ENCODE results near the gene TMBIM1. TPM values are rescaled to one million over a fixed set of nuclear protein-coding genes. Genes with fewer than 3 reads are reported as not detected.

The TMBIM1 gene
- total RNA-seq, 4 donors from 2014 or later = 183 to 282 (median 202) TPM

DNA sequence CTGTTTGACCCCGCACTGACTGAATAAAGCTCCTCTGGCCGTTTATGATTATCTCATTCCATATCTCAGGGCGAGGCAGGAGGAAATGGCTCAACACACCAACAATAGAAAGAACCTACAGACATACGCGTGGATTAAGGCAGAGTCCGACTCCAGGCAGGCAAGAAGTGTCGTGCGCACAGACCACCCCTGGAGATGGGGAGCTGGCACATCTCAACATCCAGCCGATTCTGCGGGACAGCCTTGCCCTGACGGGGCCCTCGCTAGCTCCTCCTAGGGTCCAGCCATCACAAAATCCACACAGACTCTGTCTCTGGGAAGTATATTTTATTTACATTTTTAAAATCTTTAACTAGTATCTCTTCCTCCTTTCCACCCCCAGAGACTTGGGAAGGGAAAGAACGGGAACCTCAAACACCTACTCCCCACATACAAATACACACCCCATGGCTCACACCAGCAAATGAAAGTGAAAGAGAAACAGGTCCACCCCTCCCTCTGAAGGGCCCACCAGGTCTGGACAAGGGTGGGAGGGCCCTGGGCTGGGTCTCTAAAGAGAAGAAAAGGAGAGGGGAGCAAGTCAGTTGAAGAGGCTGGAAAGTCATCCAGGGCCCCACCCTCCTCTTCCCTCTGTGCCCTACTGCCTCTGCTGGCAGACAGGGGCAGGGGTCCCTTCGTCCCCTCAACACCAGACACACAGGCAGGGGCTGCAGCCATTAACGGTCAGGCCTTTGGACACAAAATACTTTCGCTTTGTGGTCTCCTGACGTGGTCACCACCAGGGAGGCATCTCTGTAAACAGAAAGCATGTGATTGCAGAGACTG, 28.3 kb downstream of the TMBIM1 start:
- H3K27ac ChIP-seq = peak overlapping the region in 1 of 4 donors; percentile 31
- WGBS, 2 donors = 70 to 76% methylated on average over 17 of the region's 17 CpGs
- TF ChIP-seq, protein P1, sequence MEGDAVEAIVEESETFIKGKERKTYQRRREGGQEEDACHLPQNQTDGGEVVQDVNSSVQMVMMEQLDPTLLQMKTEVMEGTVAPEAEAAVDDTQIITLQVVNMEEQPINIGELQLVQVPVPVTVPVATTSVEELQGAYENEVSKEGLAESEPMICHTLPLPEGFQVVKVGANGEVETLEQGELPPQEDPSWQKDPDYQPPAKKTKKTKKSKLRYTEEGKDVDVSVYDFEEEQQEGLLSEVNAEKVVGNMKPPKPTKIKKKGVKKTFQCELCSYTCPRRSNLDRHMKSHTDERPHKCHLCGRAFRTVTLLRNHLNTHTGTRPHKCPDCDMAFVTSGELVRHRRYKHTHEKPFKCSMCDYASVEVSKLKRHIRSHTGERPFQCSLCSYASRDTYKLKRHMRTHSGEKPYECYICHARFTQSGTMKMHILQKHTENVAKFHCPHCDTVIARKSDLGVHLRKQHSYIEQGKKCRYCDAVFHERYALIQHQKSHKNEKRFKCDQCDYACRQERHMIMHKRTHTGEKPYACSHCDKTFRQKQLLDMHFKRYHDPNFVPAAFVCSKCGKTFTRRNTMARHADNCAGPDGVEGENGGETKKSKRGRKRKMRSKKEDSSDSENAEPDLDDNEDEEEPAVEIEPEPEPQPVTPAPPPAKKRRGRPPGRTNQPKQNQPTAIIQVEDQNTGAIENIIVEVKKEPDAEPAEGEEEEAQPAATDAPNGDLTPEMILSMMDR (IDR thresholded peaks at IDR 0.05) = no peak
- no peak for TF ChIP-seq EP300 (IDR thresholded peaks at IDR 0.05)
- no peak for TF ChIP-seq POLR2A (IDR thresholded peaks at IDR 0.05)
- H3K36me3 ChIP-seq = peaks cover 0 to 57% (median 5%) of the 10 kb centered on the region in 3 donors
- DNase-seq (ENCODE audit: low spot score in 2 of 2) = peak in 1 of 2 donors; percentile 9
- no peaks in the 10 kb centered on the region for H3K9me3 ChIP-seq
- peaks cover 3 to 71% (median 44%) of the 10 kb centered on the region in 4 donors for H3K4me1 ChIP-seq
- no peak overlapping the region for H3K4me3 ChIP-seq
- no peaks in the 10 kb centered on the region for H3K27me3 ChIP-seq

GRCh38 chr2:218262631-218263586, 29.4 kb downstream of the TMBIM1 start:
- Histone ChIP-seq H3K27me3 (no peaks in the 10 kb centered on the region), H3K4me3 (no peak overlapping the region), H3K36me3 (peaks cover 0 to 54% (median 5%) of the 10 kb centered on the region in 3 donors), H3K9me3 (no peaks in the 10 kb centered on the region), H3K4me1 (peaks cover 0 to 68% (median 48%) of the 10 kb centered on the region in 4 donors), H3K27ac (peak overlapping the region in 2 of 4 donors; percentile 81)
- no peak for TF ChIP-seq EP300 (IDR thresholded peaks at IDR 0.05)
- TF ChIP-seq, protein P1 (IDR thresholded peaks at IDR 0.05) = no peak
- no peak for TF ChIP-seq POLR2A (IDR thresholded peaks at IDR 0.05)
- 82 to 87% methylated on average over 28 to 35 of the region's 39 CpGs for WGBS, 2 donors
- DNase-seq (ENCODE audit: low spot score in 2 of 2) = peak in 1 of 2 donors; percentile 20

DNA sequence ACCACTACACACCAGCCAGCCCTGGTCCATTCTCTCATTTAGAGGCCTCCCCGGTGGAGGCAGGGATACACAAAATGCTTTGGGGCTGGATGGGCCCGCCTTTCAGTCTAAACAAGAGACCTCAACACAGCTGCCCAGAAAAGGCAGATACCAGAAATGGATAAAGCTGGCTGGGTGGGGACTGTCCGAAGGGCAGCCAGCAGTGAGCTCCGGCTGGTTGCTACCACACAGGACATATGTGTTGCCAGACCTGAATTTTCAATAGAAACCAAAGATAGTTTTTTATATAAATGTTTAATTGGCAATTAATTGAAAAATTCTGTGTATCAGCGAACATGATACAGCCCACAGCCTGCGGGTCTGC, 30.1 kb downstream of the TMBIM1 start:
- peak in 1 of 2 donors; percentile 11 for DNase-seq (ENCODE audit: low spot score in 2 of 2)
- Histone ChIP-seq H3K27me3 (no peaks in the 10 kb centered on the region), H3K27ac (peak overlapping the region in 3 of 4 donors; percentile 45 to 81 (median 81)), H3K9me3 (no peaks in the 10 kb centered on the region), H3K4me1 (peaks cover 0 to 66% (median 48%) of the 10 kb centered on the region in 4 donors), H3K36me3 (peaks cover 0 to 50% (median 5%) of the 10 kb centered on the region in 3 donors), H3K4me3 (no peak overlapping the region)
- TF ChIP-seq POLR2A (IDR thresholded peaks at IDR 0.05) (no peak), EP300 (IDR thresholded peaks at IDR 0.05) (no peak)
- TF ChIP-seq, protein P1 (IDR thresholded peaks at IDR 0.05) = no peak
- 68 to 74% methylated on average over 6 of the region's 6 CpGs for WGBS, 2 donors

DNA sequence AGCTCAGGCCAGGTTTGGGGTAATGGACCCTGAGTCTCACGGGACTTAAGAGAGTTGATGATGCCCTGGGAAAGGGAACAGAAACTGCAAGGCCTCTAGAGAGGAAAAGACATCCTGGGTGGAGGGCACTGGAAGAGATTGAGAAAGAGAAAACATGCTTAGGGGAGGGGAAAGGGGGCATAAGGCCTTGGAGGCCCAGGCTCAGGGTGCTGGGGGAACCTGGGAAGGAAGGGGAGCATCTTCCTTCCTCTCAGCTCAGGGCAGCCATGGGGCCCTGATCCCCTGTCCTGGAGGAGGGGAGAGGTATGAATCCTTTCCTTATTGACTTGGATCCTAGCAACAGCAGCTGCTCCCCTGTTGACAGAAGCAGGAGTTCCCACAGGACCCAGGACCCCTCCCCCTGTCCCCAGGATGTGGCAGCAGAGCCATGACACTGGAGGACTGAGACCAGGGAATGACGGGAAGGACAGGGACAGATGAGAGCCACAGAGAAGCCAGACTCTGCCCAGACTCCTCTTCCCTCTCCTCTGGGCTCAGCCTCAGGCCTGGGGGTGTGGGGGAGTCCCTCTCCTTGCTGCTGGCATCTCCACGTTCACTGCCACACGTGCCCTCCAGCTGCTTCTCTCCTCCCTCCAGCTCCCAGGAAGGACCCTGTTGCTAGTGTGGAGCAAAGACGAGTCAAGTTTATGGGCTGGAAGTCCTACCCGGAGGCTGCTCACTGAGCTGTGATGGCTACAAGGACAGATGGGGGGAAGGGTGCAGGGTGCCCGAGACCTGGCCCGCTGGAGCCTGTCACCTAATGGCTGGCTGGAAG, 30.7 kb downstream of the TMBIM1 start:
- Histone ChIP-seq H3K9me3 (no peaks in the 10 kb centered on the region), H3K36me3 (peaks cover 0 to 50% (median 5%) of the 10 kb centered on the region in 3 donors), H3K27ac (peak overlapping the region in 3 of 4 donors; percentile 45 to 81 (median 81)), H3K4me1 (peaks cover 0 to 70% (median 48%) of the 10 kb centered on the region in 4 donors), H3K27me3 (no peaks in the 10 kb centered on the region), H3K4me3 (no peak overlapping the region)
- TF ChIP-seq POLR2A (IDR thresholded peaks at IDR 0.05) = no peak
- TF ChIP-seq EP300 (IDR thresholded peaks at IDR 0.05) = no peak
- TF ChIP-seq, protein P1 (IDR thresholded peaks at IDR 0.05) = no peak
- DNase-seq (ENCODE audit: low spot score in 2 of 2) = peak in 1 of 2 donors; percentile 8
- WGBS, 2 donors = 57 to 62% methylated on average over 7 to 8 of the region's 8 CpGs

Data from tibial nerve (tissue), 4 donors.